ENCODE measurements around the gene ENDOD1. TPM values are rescaled to one million over a fixed set of nuclear protein-coding genes. Genes with fewer than 3 reads are reported as not detected.

The ENDOD1 gene
- polyA plus RNA-seq, 3 donors: 1.3 to 3.4 (median 3.2) TPM

DNA sequence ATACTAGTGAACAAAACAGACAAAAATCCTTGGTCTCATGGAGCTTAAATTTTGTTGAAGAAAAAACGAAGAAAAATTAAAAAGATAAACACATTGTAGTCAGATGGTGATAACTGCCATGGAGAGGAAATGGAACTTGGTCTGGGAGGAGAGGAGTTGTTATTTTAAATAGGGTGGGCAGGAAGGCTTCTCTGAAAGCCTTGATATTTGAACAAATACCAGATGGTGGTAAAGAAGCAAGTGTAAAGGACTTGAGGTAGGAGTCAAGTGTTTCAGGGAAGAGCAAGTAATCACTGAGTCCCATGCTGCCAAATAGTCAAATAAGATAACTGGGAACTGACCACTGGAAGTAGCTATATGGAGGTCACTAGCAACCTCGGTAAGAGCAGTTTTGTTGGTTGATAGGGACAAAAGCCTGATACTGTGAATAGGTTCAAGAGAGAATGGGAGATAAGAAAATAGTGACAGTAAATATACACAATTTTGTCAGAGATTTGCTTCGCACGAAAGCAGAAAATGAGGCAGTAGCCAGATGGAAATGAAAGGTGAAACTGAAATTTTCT is 86.3 kb downstream of the ENDOD1 start:
- peaks cover 94% of the 10 kb centered on the region in 2 donors for H3K36me3 ChIP-seq (replicated peaks in 1 of 2; ENCODE audit: control insufficient read depth in 1 of 2, insufficient read depth in 2 of 2, low read length in 2 of 2)
- 100% methylated on average over 2 of the region's 4 CpGs for WGBS (ENCODE audit: insufficient coverage)
- intact Hi-C loops (cut with micrococcal nuclease): no loop called here

More for the DNA sequence above, 86.3 kb downstream of the ENDOD1 start:
- Histone ChIP-seq H3K27ac (ENCODE audit: low read depth in 1 of 2, low read length in 2 of 2) (peak overlapping the region in 1 of 2 donors; percentile 14), H3K79me2 (ENCODE audit: insufficient read depth, low read length) (no peaks in the 10 kb centered on the region), H3K27me3 (ENCODE audit: control insufficient read depth in 2 of 2, insufficient read depth in 2 of 2, low read length in 2 of 2) (no peaks in the 10 kb centered on the region), H3K9ac (ENCODE audit: insufficient read depth, low read length, poor library complexity, severe bottlenecking) (no peak overlapping the region), H4K20me1 (ENCODE audit: insufficient read depth, low read length) (no peaks in the 10 kb centered on the region), H3K4me3 (replicated peaks in 1 of 3; ENCODE audit: low read depth in 2 of 3, low read length in 3 of 3) (no peak overlapping the region), H3K4me2 (replicated peaks; ENCODE audit: extremely low read depth, low read length, poor library complexity, severe bottlenecking) (no peak overlapping the region), H2AFZ (ENCODE audit: insufficient read depth, low read depth, low read length, poor library complexity, severe bottlenecking) (no peak overlapping the region), H3K9me3 (replicated peaks in 1 of 2; ENCODE audit: control insufficient read depth in 1 of 2, insufficient read depth in 1 of 2, low read length in 2 of 2) (no peaks in the 10 kb centered on the region), H3K4me1 (ENCODE audit: control insufficient read depth in 1 of 2, insufficient read depth in 2 of 2, low read length in 2 of 2) (no peaks in the 10 kb centered on the region)
- H3K27ac Mint-ChIP-seq: peak overlapping the region in 1 of 7 donors; percentile 14
- H3K9me3 Mint-ChIP-seq: no peaks in the 10 kb centered on the region
- peaks cover 65 to 67% of the 10 kb centered on the region in 2 donors for H3K36me3 Mint-ChIP-seq
- DNase-seq: no peak
- H3K4me1 Mint-ChIP-seq: no peaks in the 10 kb centered on the region
- H3K4me3 Mint-ChIP-seq: no peak overlapping the region
- TF ChIP-seq, protein P1, sequence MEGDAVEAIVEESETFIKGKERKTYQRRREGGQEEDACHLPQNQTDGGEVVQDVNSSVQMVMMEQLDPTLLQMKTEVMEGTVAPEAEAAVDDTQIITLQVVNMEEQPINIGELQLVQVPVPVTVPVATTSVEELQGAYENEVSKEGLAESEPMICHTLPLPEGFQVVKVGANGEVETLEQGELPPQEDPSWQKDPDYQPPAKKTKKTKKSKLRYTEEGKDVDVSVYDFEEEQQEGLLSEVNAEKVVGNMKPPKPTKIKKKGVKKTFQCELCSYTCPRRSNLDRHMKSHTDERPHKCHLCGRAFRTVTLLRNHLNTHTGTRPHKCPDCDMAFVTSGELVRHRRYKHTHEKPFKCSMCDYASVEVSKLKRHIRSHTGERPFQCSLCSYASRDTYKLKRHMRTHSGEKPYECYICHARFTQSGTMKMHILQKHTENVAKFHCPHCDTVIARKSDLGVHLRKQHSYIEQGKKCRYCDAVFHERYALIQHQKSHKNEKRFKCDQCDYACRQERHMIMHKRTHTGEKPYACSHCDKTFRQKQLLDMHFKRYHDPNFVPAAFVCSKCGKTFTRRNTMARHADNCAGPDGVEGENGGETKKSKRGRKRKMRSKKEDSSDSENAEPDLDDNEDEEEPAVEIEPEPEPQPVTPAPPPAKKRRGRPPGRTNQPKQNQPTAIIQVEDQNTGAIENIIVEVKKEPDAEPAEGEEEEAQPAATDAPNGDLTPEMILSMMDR (IDR thresholded peaks at IDR 0.05): no peak
- no peaks in the 10 kb centered on the region for H3K27me3 Mint-ChIP-seq (ENCODE audit: low read depth in 3 of 3)

Other genes starting within 250 kb of the ENDOD1 start
- 10 to 100 TPM; 27.5 to 43.8 (median 38.9) TPM for gene CWC15, start 116.3 kb upstream of the ENDOD1 start, polyA plus RNA-seq
- gene KDM4D, start 116.1 kb upstream of the ENDOD1 start, polyA plus RNA-seq: under 1 TPM in 2 of 3 donors, not detected in 1; 0.03 to 0.16 TPM
- gene KDM4E, start 64.6 kb upstream of the ENDOD1 start, polyA plus RNA-seq: not detected
- not detected for gene KDM4F, start 40.4 kb upstream of the ENDOD1 start, polyA plus RNA-seq
- 10 to 100 TPM in 2 of 3 donors, 1 to 10 TPM in 1; 9.3 to 24.9 (median 24.4) TPM for gene SRSF8, start 22.9 kb upstream of the ENDOD1 start, polyA plus RNA-seq
- gene SESN3, start 141.4 kb downstream of the ENDOD1 start, polyA plus RNA-seq: 1 to 10 TPM; 1.1 to 7.4 (median 1.4) TPM

Data from CD14-positive monocyte (primary cell).